HG03196 (cell line): Measurements from ENCODE around the gene ZFPL1.

ENCODE experiments used
- ATAC-seq: cut with Tn5 transposase; IDR thresholded peaks from one replicate; pipeline ENCODE4 v1.9.1; 2021; ENCODE audit not compliant: unreplicated experiment

ZFPL1 gene

GRCh38 chr11:65059959-65060824 is 23.8 kb upstream of the ZFPL1 start:
- ATAC-seq = no peak

GRCh38 chr11:65060913-65061408 is 23.1 kb upstream of the ZFPL1 start:
- ATAC-seq = no peak

- no peak for ATAC-seq
These were observed 20.5 kb upstream of the ZFPL1 start for GRCh38 chr11:65063532-65063931.

- no peak for ATAC-seq
These were observed 19.2 kb upstream of the ZFPL1 start for GRCh38 chr11:65064847-65065240.

- ATAC-seq = no peak
These were observed 18.2 kb upstream of the ZFPL1 start for GRCh38 chr11:65065851-65066250.

GRCh38 chr11:65066315-65066714 is 17.7 kb upstream of the ZFPL1 start:
- no peak for ATAC-seq

- ATAC-seq = no peak
These were observed 17.2 kb upstream of the ZFPL1 start for GRCh38 chr11:65066805-65067291.

GRCh38 chr11:65067446-65067845 is 16.6 kb upstream of the ZFPL1 start:
- ATAC-seq = no peak

- ATAC-seq = no peak
These were observed 14.8 kb upstream of the ZFPL1 start for GRCh38 chr11:65069217-65069616.

GRCh38 chr11:65071907-65072630 is 12.0 kb upstream of the ZFPL1 start:
- no peak for ATAC-seq

GRCh38 chr11:65072631-65072966 is 11.4 kb upstream of the ZFPL1 start:
- ATAC-seq = no peak

GRCh38 chr11:65077451-65077850 is 6.6 kb upstream of the ZFPL1 start:
- ATAC-seq = no peak

- ATAC-seq = no peak
These were observed 5.9 kb upstream of the ZFPL1 start for GRCh38 chr11:65078151-65078550.

GRCh38 chr11:65078786-65079342 is 5.2 kb upstream of the ZFPL1 start:
- ATAC-seq = no peak

GRCh38 chr11:65083134-65083833 is 738 bp upstream of the ZFPL1 start:
- ATAC-seq = peak; percentile 14

GRCh38 chr11:65084598-65085375 is 765 bp downstream of the ZFPL1 start:
- no peak for ATAC-seq

- ATAC-seq = no peak
These were observed 1.4 kb downstream of the ZFPL1 start for GRCh38 chr11:65085446-65085845.

- no peak for ATAC-seq
These were observed 2.8 kb downstream of the ZFPL1 start for GRCh38 chr11:65086809-65087208.

- ATAC-seq = no peak
These were observed 3.2 kb downstream of the ZFPL1 start for GRCh38 chr11:65087216-65087615.

- ATAC-seq = no peak
These were observed 3.8 kb downstream of the ZFPL1 start for GRCh38 chr11:65087827-65088226.
